Esophagus squamous epithelium (tissue), 4 donors: ENCODE results near the gene ARHGEF3.

Experiments
- POLR2A ChIP-seq, 4 donors: fragments of 450-650 bp; IDR thresholded peaks; one replicate each; pipeline ENCODE4 v1.6.1; 2017; ENCODE audit warnings: antibody characterized with exemption in 4 of 4, mild to moderate bottlenecking in 4 of 4, moderate library complexity in 3 of 4
- TF ChIP-seq, protein P1 (sequence below), 6 experiments: fragments of 450-650 bp in 4 of 6; fragments of 200-600 bp in 2 of 6; sonication (generic) in 2 of 6; IDR thresholded peaks; one replicate each; pipeline ENCODE4 v1.5.1; 2016 to 2019; ENCODE audit warnings: antibody characterized with exemption in 6 of 6, mild to moderate bottlenecking in 4 of 6, moderate library complexity in 4 of 6

DNA sequence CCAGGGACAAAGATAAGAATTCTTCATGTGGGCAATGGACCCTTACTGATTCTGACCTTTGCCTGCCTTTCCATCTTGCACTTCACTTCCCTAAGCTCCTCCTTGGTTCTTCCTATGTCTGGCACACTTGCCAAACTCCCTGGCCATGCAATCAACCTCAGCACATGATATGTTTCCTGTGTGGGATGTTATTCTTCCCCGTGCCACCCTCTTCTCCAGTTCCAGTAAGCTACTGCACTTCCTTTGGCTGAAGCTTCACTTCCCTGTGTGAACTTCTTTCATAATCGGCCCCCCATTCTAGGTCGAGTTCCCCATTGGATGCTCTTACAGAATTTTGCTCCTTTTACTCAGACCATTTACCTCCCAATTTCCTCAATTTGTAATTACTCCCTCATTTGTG is 108.0 kb downstream of the ARHGEF3 start:
- TF ChIP-seq, protein P1, sequence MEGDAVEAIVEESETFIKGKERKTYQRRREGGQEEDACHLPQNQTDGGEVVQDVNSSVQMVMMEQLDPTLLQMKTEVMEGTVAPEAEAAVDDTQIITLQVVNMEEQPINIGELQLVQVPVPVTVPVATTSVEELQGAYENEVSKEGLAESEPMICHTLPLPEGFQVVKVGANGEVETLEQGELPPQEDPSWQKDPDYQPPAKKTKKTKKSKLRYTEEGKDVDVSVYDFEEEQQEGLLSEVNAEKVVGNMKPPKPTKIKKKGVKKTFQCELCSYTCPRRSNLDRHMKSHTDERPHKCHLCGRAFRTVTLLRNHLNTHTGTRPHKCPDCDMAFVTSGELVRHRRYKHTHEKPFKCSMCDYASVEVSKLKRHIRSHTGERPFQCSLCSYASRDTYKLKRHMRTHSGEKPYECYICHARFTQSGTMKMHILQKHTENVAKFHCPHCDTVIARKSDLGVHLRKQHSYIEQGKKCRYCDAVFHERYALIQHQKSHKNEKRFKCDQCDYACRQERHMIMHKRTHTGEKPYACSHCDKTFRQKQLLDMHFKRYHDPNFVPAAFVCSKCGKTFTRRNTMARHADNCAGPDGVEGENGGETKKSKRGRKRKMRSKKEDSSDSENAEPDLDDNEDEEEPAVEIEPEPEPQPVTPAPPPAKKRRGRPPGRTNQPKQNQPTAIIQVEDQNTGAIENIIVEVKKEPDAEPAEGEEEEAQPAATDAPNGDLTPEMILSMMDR (IDR thresholded peaks at IDR 0.05), result no peak
- TF ChIP-seq POLR2A (IDR thresholded peaks at IDR 0.05), result no peak
